Measurements from ENCODE around the gene SDCCAG8.

Gene SDCCAG8

DNA sequence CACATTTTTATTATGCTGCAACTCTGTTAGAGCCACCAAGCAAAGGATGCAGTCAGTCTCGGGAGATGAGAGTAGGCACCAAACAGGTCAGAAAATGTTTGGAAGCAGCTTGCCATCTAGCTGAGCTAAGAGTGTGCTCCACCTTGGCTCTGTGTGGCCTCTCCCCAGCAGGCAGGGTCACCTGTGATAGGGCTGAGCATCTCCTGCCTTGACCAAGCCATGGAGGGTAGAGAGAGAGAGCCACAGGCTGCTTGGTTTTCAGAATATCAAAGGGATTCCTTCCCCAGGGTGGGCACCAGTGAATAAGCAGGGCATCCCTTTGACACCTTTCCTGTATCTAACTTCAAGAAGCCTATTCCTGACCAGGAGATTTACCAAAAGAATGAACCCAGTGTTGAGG, 135.5 kb downstream of the SDCCAG8 start (continued):
- TF ChIP-seq, protein P1, sequence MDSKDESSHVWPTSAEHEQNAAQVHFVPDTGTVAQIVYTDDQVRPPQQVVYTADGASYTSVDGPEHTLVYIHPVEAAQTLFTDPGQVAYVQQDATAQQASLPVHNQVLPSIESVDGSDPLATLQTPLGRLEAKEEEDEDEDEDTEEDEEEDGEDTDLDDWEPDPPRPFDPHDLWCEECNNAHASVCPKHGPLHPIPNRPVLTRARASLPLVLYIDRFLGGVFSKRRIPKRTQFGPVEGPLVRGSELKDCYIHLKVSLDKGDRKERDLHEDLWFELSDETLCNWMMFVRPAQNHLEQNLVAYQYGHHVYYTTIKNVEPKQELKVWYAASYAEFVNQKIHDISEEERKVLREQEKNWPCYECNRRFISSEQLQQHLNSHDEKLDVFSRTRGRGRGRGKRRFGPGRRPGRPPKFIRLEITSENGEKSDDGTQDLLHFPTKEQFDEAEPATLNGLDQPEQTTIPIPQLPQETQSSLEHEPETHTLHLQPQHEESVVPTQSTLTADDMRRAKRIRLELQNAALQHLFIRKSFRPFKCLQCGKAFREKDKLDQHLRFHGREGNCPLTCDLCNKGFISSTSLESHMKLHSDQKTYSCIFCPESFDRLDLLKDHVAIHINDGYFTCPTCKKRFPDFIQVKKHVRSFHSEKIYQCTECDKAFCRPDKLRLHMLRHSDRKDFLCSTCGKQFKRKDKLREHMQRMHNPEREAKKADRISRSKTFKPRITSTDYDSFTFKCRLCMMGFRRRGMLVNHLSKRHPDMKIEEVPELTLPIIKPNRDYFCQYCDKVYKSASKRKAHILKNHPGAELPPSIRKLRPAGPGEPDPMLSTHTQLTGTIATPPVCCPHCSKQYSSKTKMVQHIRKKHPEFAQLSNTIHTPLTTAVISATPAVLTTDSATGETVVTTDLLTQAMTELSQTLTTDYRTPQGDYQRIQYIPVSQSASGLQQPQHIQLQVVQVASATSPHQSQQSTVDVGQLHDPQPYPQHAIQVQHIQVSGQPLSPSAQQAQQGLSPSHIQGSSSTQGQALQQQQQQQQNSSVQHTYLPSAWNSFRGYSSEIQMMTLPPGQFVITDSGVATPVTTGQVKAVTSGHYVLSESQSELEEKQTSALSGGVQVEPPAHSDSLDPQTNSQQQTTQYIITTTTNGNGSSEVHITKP (tag by site-specific recombination; IDR thresholded peaks at IDR 0.05), result no peak
- TF ChIP-seq ZNF184 (tag by site-specific recombination; IDR thresholded peaks at IDR 0.05) (no peak), SALL2 (tag by site-specific recombination; IDR thresholded peaks at IDR 0.05; ENCODE audit: borderline replicate concordance) (no peak), ZNF121 (tag by site-specific recombination; IDR thresholded peaks at IDR 0.05) (no peak), BCL11B (tag by site-specific recombination; IDR thresholded peaks at IDR 0.05; ENCODE audit: low read depth) (no peak), ZNF280C (tag by site-specific recombination; IDR thresholded peaks at IDR 0.05) (no peak), ZNF513 (tag by site-specific recombination; IDR thresholded peaks at IDR 0.05) (no peak), ZNF660 (tag by site-specific recombination; IDR thresholded peaks at IDR 0.05) (no peak), ZNF561 (tag by site-specific recombination; IDR thresholded peaks at IDR 0.05; ENCODE audit: borderline replicate concordance) (no peak), ZNF623 (tag by site-specific recombination; IDR thresholded peaks at IDR 0.05) (no peak), ZNF610 (tag by site-specific recombination; IDR thresholded peaks at IDR 0.05; ENCODE audit: borderline replicate concordance) (no peak), ZNF768 (tag by site-specific recombination; IDR thresholded peaks at IDR 0.05) (no peak)
- TF ChIP-seq, protein P2, sequence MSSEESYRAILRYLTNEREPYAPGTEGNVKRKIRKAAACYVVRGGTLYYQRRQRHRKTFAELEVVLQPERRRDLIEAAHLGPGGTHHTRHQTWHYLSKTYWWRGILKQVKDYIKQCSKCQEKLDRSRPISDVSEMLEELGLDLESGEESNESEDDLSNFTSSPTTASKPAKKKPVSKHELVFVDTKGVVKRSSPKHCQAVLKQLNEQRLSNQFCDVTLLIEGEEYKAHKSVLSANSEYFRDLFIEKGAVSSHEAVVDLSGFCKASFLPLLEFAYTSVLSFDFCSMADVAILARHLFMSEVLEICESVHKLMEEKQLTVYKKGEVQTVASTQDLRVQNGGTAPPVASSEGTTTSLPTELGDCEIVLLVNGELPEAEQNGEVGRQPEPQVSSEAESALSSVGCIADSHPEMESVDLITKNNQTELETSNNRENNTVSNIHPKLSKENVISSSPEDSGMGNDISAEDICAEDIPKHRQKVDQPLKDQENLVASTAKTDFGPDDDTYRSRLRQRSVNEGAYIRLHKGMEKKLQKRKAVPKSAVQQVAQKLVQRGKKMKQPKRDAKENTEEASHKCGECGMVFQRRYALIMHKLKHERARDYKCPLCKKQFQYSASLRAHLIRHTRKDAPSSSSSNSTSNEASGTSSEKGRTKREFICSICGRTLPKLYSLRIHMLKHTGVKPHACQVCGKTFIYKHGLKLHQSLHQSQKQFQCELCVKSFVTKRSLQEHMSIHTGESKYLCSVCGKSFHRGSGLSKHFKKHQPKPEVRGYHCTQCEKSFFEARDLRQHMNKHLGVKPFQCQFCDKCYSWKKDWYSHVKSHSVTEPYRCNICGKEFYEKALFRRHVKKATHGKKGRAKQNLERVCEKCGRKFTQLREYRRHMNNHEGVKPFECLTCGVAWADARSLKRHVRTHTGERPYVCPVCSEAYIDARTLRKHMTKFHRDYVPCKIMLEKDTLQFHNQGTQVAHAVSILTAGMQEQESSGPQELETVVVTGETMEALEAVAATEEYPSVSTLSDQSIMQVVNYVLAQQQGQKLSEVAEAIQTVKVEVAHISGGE (tag by site-specific recombination; conservative IDR thresholded peaks at IDR 0.05; ENCODE audit: low read depth), result no peak

DNA sequence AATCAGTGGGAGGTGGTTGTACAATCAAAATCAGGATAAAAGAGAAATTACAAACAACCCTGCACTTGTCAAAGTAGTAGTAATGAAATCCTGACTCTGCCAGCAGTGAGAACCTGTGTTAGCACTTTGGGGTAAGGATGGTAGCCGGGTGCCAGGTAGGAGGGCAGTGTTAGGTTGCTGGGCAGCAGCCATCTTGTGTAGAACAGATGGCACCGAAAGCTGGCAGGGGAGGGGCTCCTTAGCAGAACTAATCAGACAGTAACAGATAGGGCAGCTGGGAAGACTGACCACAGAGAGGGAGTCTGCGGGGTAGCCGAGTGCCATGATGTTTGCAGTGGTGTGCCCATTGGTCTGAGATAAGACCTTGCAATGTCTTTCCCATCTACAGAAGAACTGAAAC, 137.3 kb downstream of the SDCCAG8 start:
- no peak overlapping the region for H3K27ac ChIP-seq (ENCODE audit: extremely low read depth, low read depth, low read length)
- ChIA-PET CTCF (interaction anchor here (0.7 kb wide), 1 partner anchor 91 kb away, joined by 3 read pairs; no protein-coding TSS in a partner anchor), POLR2A (no interaction called here)
- no peaks in the 10 kb centered on the region for H3K9me3 ChIP-seq (ENCODE audit: control insufficient read depth, insufficient read depth, low read depth, low read length)
- H3K4me1 ChIP-seq (ENCODE audit: control insufficient read depth, insufficient read depth, low read length), result peaks cover 9% of the 10 kb centered on the region; the same call in 1 of the 2 replicates
- H3K4me3 ChIP-seq (ENCODE audit: low read depth, low read length), result no peak overlapping the region
- H3K36me3 ChIP-seq (ENCODE audit: control insufficient read depth in 2 of 2, insufficient read depth in 1 of 2, low read length in 2 of 2), result no peaks in the 10 kb centered on the region
- TF ChIP-seq ZNF747 (tag by site-specific recombination; IDR thresholded peaks at IDR 0.05) (no peak), ZNF645 (tag by site-specific recombination; IDR thresholded peaks at IDR 0.05) (no peak), ZNF768 (tag by site-specific recombination; IDR thresholded peaks at IDR 0.05) (no peak), ZBTB21 (tag by site-specific recombination; IDR thresholded peaks at IDR 0.05) (no peak), ZBTB10 (tag by site-specific recombination; IDR thresholded peaks at IDR 0.05) (no peak), SCRT1 (tag by site-specific recombination; IDR thresholded peaks at IDR 0.05; ENCODE audit: borderline replicate concordance) (no peak), ZNF555 (tag by site-specific recombination; conservative IDR thresholded peaks at IDR 0.05) (no peak)
- TF ChIP-seq, protein P3, sequence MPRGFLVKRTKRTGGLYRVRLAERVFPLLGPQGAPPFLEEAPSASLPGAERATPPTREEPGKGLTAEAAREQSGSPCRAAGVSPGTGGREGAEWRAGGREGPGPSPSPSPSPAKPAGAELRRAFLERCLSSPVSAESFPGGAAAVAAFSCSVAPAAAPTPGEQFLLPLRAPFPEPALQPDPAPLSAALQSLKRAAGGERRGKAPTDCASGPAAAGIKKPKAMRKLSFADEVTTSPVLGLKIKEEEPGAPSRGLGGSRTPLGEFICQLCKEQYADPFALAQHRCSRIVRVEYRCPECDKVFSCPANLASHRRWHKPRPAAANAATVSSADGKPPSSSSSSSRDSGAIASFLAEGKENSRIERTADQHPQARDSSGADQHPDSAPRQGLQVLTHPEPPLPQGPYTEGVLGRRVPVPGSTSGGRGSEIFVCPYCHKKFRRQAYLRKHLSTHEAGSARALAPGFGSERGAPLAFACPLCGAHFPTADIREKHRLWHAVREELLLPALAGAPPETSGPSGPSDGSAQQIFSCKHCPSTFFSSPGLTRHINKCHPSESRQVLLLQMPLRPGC (tag by site-specific recombination; IDR thresholded peaks at IDR 0.05), result no peak

Data from HEK293 (cell line).